Endothelial cell of umbilical vein (primary cell): Measurements from ENCODE around the gene WAPL. TPM values are rescaled to one million over a fixed set of nuclear protein-coding genes. Genes with fewer than 3 reads are reported as not detected.

Experiments used
- BruUV-seq: library from RNA; stranded (reverse); fragments of 400-500 nt; replicated peaks from 2 replicates; lab custom pipeline; 2021; lab: Mats Ljungman, UMichigan
- CTCF ChIA-PET: fragments of 300-600, 350-600 bp; sonication (Branson Sonifier 250); formaldehyde crosslinking; loops from one replicate; lab custom pipeline; 2021; ENCODE audit warnings: antibody characterized with exemption, inconsistent platforms; lab: Charles Lee
- POLR2A ChIA-PET: fragments of 300-600, 350-600 bp; sonication (Branson Sonifier 250); formaldehyde crosslinking; loops from one replicate; lab custom pipeline; 2021; ENCODE audit warnings: antibody characterized with exemption, inconsistent platforms; lab: Charles Lee
- DNase-seq: peaks from one replicate; pipeline ENCODE4 v3.0.0-alpha.2; 2011; ENCODE audit warnings: low read depth, low spot score
- FAIRE-seq: peaks from 2 replicates; lab custom pipeline; 2011; peaks lifted over from hg19 to GRCh38; lab: Jason Lieb, UNC
- H2AFZ ChIP-seq: 2 replicates; pipeline ENCODE4 v1.6.0; 2012; ENCODE audit warnings: low read depth, low read length, control low read depth, inconsistent platforms
- H3K27ac ChIP-seq: 2 replicates; pipeline ENCODE4 v1.5.1; 2011; ENCODE audit warnings: low read depth, mild to moderate bottlenecking, control low read depth, low read length, moderate library complexity; ENCODE audit not compliant: insufficient read depth
- H3K27me3 ChIP-seq, 2 experiments: 2 replicates each; pipeline versions ENCODE4 v1.6.0 to v1.6.1; 2011; ENCODE audit warnings: low read length in 2 of 2, mixed read lengths in 1 of 2; ENCODE audit not compliant: control insufficient read depth in 2 of 2, insufficient read depth in 2 of 2
- H3K36me3 ChIP-seq, 2 experiments: 2 replicates in 1 of 2; 3 replicates in 1 of 2; pipeline ENCODE4 v1.5.1; 2011; ENCODE audit warnings: low read length in 2 of 2, mild to moderate bottlenecking in 1 of 2, moderate library complexity in 1 of 2; ENCODE audit not compliant: control insufficient read depth in 2 of 2, insufficient read depth in 2 of 2; ENCODE audit errors: extremely low read depth in 1 of 2
- H3K4me1 ChIP-seq: 3 replicates; pipeline ENCODE4 v1.5.1; 2011; ENCODE audit warnings: mild to moderate bottlenecking, low read length; ENCODE audit not compliant: control insufficient read depth, insufficient read depth; ENCODE audit errors: extremely low read depth
- H3K4me2 ChIP-seq: 2 replicates; pipeline ENCODE4 v1.6.1; 2011; ENCODE audit warnings: low read length, control low read depth, mixed read lengths; ENCODE audit not compliant: insufficient read depth
- H3K4me3 ChIP-seq, 3 experiments: fragments of 200-600 bp in 1 of 3; sonication (generic), shearing (Covaris generic) in 1 of 3; replicated peaks in 1 of 3; 2 replicates each; pipeline ENCODE4 v1.5.1; 2011 to 2016; ENCODE audit warnings: control low read depth in 3 of 3, low read length in 3 of 3, mild to moderate bottlenecking in 2 of 3, inconsistent platforms in 1 of 3, low read depth in 1 of 3, moderate library complexity in 1 of 3; ENCODE audit not compliant: insufficient read depth in 1 of 3
- H3K79me2 ChIP-seq: 2 replicates; pipeline ENCODE4 v1.6.0; 2012; ENCODE audit warnings: low read length, inconsistent platforms; ENCODE audit not compliant: control insufficient read depth, insufficient read depth
- H3K9ac ChIP-seq: replicated peaks from 2 replicates; pipeline ENCODE3; 2011; ENCODE audit warnings: low read length, control low read depth; ENCODE audit not compliant: insufficient read depth; ENCODE audit errors: extremely low read depth
- H3K9me1 ChIP-seq: replicated peaks from 3 replicates; pipeline ENCODE4 v1.6.0; 2011; ENCODE audit warnings: mild to moderate bottlenecking, low read length; ENCODE audit not compliant: control insufficient read depth, insufficient read depth; ENCODE audit errors: extremely low read depth
- H3K9me3 ChIP-seq: replicated peaks from 2 replicates; pipeline ENCODE4 v1.5.1; 2012; ENCODE audit warnings: low read length, inconsistent platforms; ENCODE audit not compliant: control insufficient read depth, insufficient read depth
- H4K20me1 ChIP-seq: replicated peaks from 2 replicates; pipeline ENCODE3; 2011; ENCODE audit warnings: mild to moderate bottlenecking, low read length; ENCODE audit not compliant: control insufficient read depth, insufficient read depth; ENCODE audit errors: extremely low read depth
- EZH2 ChIP-seq: IDR thresholded peaks from 2 replicates; pipeline ENCODE4 v1.6.1; 2012; ENCODE audit warnings: borderline replicate concordance, low read depth, mild to moderate bottlenecking, moderate library complexity, low read length, inconsistent platforms; ENCODE audit not compliant: severe bottlenecking
- FOS ChIP-seq: IDR thresholded peaks from 2 replicates; pipeline ENCODE4 v1.6.1; 2011; ENCODE audit warnings: mild to moderate bottlenecking, low read length, moderate library complexity, borderline replicate concordance; ENCODE audit not compliant: insufficient read depth
- GATA2 ChIP-seq: IDR thresholded peaks from 2 replicates; pipeline ENCODE4 v1.7.0; 2011; ENCODE audit warnings: low read depth, mild to moderate bottlenecking, moderate library complexity, mixed read lengths, low read length; ENCODE audit not compliant: insufficient read length, insufficient read depth
- JUN ChIP-seq: IDR thresholded peaks from 2 replicates; pipeline ENCODE4 v1.6.1; 2011; ENCODE audit warnings: borderline replicate concordance, low read depth; ENCODE audit not compliant: insufficient read length, insufficient read depth
- dilution Hi-C: fragments of 300-500 bp; cut with MboI; formaldehyde crosslinking; loops from one replicate; pipeline ENCODE4 v1.15.0; 2019; ENCODE audit warnings: low sequenced_read_pairs; ENCODE audit not compliant: extremely low pct_ligation_motif_present
- intact Hi-C: fragments of 100-400 bp; cut with micrococcal nuclease; formaldehyde crosslinking; loops from one replicate; pipeline ENCODE4 v1.10.0; 2022
- polyA plus RNA-seq, 4 experiments: library from polyadenylated mRNA; depleted of rRNA in 3 of 4; stranded (reverse) in 3 of 4; unstranded in 1 of 4; fragments of >200 nt; gene quantifications; 2 replicates each; pipeline versions ENCODE4 v1.2.1 to v1.2.3, GENCODE V29; 2011 to 2012; ENCODE audit warnings: missing spikeins in 1 of 4
- total RNA-seq: library from RNA; stranded (reverse); gene quantifications from 2 replicates; pipeline ENCODE4 v1.2.3, GENCODE V29; 2021

WAPL gene
- total and polyA plus RNA-seq, 2 donors (not counting 3 experiments of a cell fraction or from before 2014, with no cell fraction given): 9.2 to 35.1 TPM

DNA sequence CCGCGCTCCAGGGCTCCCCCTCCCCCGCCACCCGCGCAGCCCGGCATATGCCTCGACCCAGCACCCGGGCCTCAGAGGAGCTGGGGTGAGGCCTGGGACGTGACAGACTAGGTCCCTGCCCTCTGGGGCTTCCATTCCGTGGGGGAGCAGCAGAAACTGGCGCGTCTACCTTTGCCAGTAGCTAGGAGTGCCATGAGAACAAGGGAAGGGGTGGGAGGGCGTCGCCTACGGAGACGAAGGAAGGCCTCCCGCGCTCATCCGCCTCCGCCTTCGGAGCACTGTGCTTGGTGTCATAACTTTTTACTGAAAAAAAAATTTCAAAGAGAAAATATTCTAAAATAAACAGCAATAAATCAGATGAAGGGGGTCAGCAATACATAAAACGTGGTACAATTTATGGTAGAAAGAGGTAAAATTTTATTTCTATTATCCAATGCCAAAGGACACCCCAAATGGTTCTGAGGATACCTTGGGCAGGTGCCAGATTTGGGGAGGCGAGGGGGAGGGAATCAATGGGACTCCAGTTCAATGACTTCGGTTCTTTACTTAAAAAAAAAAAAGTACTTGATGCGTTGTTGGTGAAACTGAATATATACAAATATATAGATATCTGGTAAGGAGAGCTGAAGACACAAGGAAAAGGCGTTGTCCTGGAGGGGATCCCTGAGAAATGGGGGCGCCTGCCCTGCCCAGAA, 119.9 kb downstream of the WAPL start:
- no peaks in the 10 kb centered on the region for H4K20me1 ChIP-seq
- POLR2A ChIA-PET: no interaction called here
- H3K4me1 ChIP-seq: peaks cover 23% of the 10 kb centered on the region
- H3K9me3 ChIP-seq: no peaks in the 10 kb centered on the region
- no peak for DNase-seq
- CTCF ChIA-PET: interaction anchor here (0.6 to 7.8 kb wide), 10 partner anchors 9 to 1865 kb away, joined by 3 to 213 read pairs (median 5); no protein-coding TSS in a partner anchor
- dilution Hi-C loops: no loop called here
- H3K27ac ChIP-seq: no peak overlapping the region
- peak overlapping the region; percentile 28 for H2AFZ ChIP-seq
- H3K27me3 ChIP-seq: peaks cover 18% of the 10 kb centered on the region in 2 experiments
- no peaks in the 10 kb centered on the region for H3K36me3 ChIP-seq
- H3K9me1 ChIP-seq: no peaks in the 10 kb centered on the region
- H3K79me2 ChIP-seq: no peaks in the 10 kb centered on the region
- H3K9ac ChIP-seq: no peak overlapping the region
- TF ChIP-seq EZH2 (peak; percentile 51), FOS (no peak), JUN (no peak), GATA2 (no peak)
- H3K4me2 ChIP-seq: peak overlapping the region; percentile 39
- FAIRE-seq: no peak
- no TSS peak for BruUV-seq
- intact Hi-C loops: loop anchor here (5.0 kb wide), 1 partner anchor 496 kb away; no protein-coding TSS in a partner anchor
- no peak overlapping the region for H3K4me3 ChIP-seq
